Measurements from ENCODE around the gene FGD4.

FGD4 gene

DNA sequence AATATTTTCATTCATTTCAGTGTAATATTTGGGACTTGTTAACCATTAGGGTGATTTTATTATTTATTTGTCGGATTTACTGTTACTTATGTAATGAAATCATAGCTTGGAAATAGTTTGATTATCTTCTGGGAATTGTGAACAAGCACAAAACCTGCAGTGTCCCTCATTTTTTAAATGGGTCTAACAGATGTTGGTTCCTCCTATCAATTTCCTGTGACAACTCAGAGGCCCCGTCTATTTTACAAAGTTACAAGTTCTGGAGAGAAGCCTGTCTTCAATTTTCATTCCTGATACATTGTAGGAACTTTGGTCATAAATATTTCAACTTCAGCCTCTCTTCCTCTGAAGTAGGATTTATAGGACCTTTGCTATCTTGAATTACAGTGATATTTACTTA, 178.0 kb downstream of the FGD4 start:
- TF ChIP-seq, protein P1, sequence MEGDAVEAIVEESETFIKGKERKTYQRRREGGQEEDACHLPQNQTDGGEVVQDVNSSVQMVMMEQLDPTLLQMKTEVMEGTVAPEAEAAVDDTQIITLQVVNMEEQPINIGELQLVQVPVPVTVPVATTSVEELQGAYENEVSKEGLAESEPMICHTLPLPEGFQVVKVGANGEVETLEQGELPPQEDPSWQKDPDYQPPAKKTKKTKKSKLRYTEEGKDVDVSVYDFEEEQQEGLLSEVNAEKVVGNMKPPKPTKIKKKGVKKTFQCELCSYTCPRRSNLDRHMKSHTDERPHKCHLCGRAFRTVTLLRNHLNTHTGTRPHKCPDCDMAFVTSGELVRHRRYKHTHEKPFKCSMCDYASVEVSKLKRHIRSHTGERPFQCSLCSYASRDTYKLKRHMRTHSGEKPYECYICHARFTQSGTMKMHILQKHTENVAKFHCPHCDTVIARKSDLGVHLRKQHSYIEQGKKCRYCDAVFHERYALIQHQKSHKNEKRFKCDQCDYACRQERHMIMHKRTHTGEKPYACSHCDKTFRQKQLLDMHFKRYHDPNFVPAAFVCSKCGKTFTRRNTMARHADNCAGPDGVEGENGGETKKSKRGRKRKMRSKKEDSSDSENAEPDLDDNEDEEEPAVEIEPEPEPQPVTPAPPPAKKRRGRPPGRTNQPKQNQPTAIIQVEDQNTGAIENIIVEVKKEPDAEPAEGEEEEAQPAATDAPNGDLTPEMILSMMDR (IDR thresholded peaks at IDR 0.05; ENCODE audit: control insufficient read depth, extremely low read depth, insufficient read depth), result no peak

DNA sequence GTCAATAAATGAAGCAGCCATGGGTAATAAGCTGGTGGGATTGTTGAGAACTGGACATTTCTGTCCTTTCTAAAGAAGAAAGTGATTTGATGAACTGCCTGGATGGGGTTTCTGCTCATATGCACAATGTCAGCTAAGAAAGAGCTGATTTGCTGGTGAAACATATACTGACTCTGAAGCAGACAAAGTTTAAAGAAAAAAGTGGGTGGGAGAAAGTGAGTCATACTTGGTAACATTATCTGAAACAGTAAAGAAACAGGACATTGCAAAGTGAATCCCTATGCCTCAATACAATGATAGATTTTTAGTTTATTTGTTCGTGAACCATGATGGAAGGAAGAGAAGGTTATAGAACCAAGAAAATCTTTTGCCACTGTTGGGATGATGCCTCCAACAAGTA, 184.2 kb downstream of the FGD4 start:
- H3K4me3 ChIP-seq (ENCODE audit: low read depth, low read length), result no peak overlapping the region
- TF ChIP-seq, protein P1 (IDR thresholded peaks at IDR 0.05; ENCODE audit: control insufficient read depth, extremely low read depth, insufficient read depth), result no peak
- DNase-seq (ENCODE audit: low read depth), result no peak

More for the DNA sequence above, 178.0 kb downstream of the FGD4 start:
- DNase-seq (ENCODE audit: low read depth), result no peak
- H3K4me3 ChIP-seq (ENCODE audit: low read depth, low read length), result no peak overlapping the region

DNA sequence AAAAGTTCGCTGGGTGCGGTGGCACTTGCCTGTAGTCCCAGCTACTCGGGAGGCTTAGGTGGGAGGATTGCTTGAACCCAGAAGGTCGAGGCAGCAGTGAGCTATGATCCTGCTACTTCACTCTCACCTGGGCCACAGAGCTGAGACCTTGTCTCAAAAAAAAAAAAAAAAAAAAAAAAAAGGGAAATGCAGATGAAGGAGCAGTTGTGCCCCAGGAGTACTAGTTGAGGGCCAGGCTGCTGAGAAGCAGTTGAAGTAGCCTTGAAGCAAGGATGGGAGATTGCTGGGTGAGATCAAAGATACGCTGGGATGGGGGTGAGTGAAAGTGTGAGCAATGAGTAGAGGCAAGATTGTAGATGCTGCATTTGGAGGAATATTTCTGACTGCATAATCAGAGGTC, 186.3 kb downstream of the FGD4 start:
- no peak overlapping the region for H3K4me3 ChIP-seq (ENCODE audit: low read depth, low read length)
- TF ChIP-seq, protein P1 (IDR thresholded peaks at IDR 0.05; ENCODE audit: control insufficient read depth, extremely low read depth, insufficient read depth), result no peak
- DNase-seq (ENCODE audit: low read depth), result no peak

DNA sequence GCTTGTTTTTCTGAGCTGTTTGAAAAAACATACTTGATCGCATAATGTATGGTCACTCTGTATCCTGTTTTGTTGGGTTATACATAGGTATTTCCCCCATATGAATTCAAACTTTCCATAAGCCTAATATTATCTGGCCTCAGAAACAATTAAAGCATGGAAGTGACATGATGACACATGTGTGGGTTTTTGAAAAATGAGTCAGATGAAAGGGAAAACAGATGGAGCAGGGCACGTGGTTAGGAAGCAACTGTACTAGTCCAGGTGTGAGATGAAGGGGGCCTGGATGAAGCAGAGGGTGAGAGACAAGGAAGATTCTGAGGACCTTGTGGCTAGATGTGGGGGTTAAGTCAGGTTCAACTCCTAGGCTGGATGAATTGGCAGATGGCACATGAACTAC, 187.0 kb downstream of the FGD4 start:
- no peak for DNase-seq (ENCODE audit: low read depth)
- TF ChIP-seq, protein P1 (IDR thresholded peaks at IDR 0.05; ENCODE audit: control insufficient read depth, extremely low read depth, insufficient read depth), result no peak
- H3K4me3 ChIP-seq (ENCODE audit: low read depth, low read length), result no peak overlapping the region

DNA sequence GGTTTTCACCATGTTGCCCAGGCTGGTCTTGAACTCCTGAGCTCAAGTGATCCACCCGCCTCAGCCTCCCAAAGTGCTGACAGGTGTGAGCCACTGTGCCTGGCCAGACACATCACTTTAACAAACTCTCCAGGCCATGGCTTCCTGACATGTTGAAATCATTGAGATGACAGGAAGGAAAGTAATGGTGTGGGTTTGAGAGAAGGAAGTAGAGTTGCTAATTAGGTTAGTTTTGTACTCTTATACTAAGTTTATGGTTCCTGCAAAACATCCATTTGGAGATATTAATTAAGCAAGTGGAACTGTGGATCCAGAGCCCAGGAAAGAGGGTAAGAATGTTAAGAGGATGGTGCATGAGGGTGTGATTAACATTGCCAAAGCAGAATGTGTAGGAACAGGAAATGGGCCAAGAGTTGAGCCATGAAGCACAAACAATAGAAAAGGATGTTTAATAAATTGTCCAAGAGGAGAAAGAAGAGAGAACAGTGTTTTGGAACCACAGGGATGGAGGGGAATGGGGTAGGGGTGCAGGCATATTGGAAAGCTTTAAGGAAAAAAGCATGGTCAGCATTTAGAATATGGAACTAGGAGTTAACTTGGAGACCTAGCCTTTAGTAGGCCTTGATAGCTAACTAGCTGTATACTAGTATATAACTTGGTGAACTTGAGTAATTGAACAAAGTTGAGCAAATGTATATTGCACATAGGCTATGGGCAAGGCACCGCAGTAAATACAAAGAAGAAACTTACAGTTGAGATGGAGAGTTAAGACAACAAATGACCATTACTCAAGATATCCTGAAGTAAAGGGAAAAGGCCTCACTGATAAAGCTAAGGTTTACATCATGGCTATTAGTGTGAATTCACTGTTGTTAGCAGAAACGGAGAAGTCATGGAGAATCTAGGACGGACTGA, 188.5 kb downstream of the FGD4 start:
- no peak for DNase-seq (ENCODE audit: low read depth)
- H3K4me3 ChIP-seq (ENCODE audit: low read depth, low read length), result no peak overlapping the region
- TF ChIP-seq, protein P1 (IDR thresholded peaks at IDR 0.05; ENCODE audit: control insufficient read depth, extremely low read depth, insufficient read depth), result no peak

DNA sequence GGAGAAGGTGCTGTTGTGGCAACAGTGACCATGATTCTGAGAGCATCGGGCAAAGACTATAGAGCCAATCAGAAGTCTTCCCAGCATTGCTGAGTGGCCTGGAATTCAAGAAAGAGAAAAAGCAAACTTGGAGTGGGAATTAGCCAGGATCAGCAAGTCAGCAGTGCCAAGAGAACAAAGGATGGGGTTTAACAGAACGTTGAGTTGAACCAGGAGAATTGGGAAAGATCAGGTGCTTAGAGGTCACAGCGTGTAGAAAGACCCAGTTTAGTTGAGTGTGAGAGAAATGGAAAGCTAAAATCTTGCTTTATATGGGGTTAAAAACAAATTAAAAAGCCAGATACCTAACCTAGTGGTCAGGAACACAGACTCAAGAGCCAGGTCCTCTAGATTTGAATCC, 189.2 kb downstream of the FGD4 start:
- TF ChIP-seq, protein P1 (IDR thresholded peaks at IDR 0.05; ENCODE audit: control insufficient read depth, extremely low read depth, insufficient read depth), result no peak
- H3K4me3 ChIP-seq (ENCODE audit: low read depth, low read length), result no peak overlapping the region
- DNase-seq (ENCODE audit: low read depth), result no peak
